ENCODE results near the gene SOCS2.

SOCS2 gene

GRCh38 chr12:93563807-93564538 is 8.5 kb upstream of the SOCS2 start:
- FAIRE-seq: peak; percentile 60
- TF ChIP-seq PAX5 (IDR thresholded peaks at IDR 0.05; ENCODE audit: insufficient read depth, low read length, severe bottlenecking): no peak
- no peak for TF ChIP-seq POLR2AphosphoS5 (IDR thresholded peaks at IDR 0.05; ENCODE audit: low read depth, low read length)
- TF ChIP-seq SPI1 (IDR thresholded peaks at IDR 0.05; ENCODE audit: low read depth, low read length): no peak
- TF ChIP-seq POLR2A (IDR thresholded peaks at IDR 0.05; ENCODE audit: low read depth, low read length): no peak
- TF ChIP-seq TAF1 (IDR thresholded peaks at IDR 0.05; ENCODE audit: low read depth, low read length): no peak
- TF ChIP-seq POU2F2 (IDR thresholded peaks at IDR 0.05; ENCODE audit: low read depth, low read length): no peak
- no peak for DNase-seq (ENCODE audit: insufficient read length, low spot score)

- FAIRE-seq (no peak), DNase-seq (ENCODE audit: insufficient read length, low spot score) (no peak)
- TF ChIP-seq POLR2A (IDR thresholded peaks at IDR 0.05; ENCODE audit: low read depth, low read length) (no peak), PAX5 (IDR thresholded peaks at IDR 0.05; ENCODE audit: insufficient read depth, low read length, severe bottlenecking) (no peak), POU2F2 (IDR thresholded peaks at IDR 0.05; ENCODE audit: low read depth, low read length) (no peak), SPI1 (IDR thresholded peaks at IDR 0.05; ENCODE audit: low read depth, low read length) (no peak)
Observed at GRCh38 chr12:93565760-93566159, 6.7 kb upstream of the SOCS2 start.

- DNase-seq (ENCODE audit: insufficient read length, low spot score) (no peak), FAIRE-seq (no peak)
- TF ChIP-seq POU2F2 (IDR thresholded peaks at IDR 0.05; ENCODE audit: low read depth, low read length): no peak
- no peak for TF ChIP-seq PAX5 (IDR thresholded peaks at IDR 0.05; ENCODE audit: insufficient read depth, low read length, severe bottlenecking)
- TF ChIP-seq POLR2A (IDR thresholded peaks at IDR 0.05; ENCODE audit: low read depth, low read length): no peak
- TF ChIP-seq POLR2AphosphoS5 (IDR thresholded peaks at IDR 0.05; ENCODE audit: low read depth, low read length): no peak
- no peak for TF ChIP-seq TAF1 (IDR thresholded peaks at IDR 0.05; ENCODE audit: low read depth, low read length)
- TF ChIP-seq SPI1 (IDR thresholded peaks at IDR 0.05; ENCODE audit: low read depth, low read length): no peak
Observed at GRCh38 chr12:93567174-93567573, 5.3 kb upstream of the SOCS2 start.

- FAIRE-seq: no peak
- no peak for DNase-seq (ENCODE audit: insufficient read length, low spot score)
- TF ChIP-seq PAX5 (IDR thresholded peaks at IDR 0.05; ENCODE audit: insufficient read depth, low read length, severe bottlenecking) (no peak), POU2F2 (IDR thresholded peaks at IDR 0.05; ENCODE audit: low read depth, low read length) (no peak), POLR2A (IDR thresholded peaks at IDR 0.05; ENCODE audit: low read depth, low read length) (no peak), SPI1 (IDR thresholded peaks at IDR 0.05; ENCODE audit: low read depth, low read length) (no peak), POLR2AphosphoS5 (IDR thresholded peaks at IDR 0.05; ENCODE audit: low read depth, low read length) (no peak), TAF1 (IDR thresholded peaks at IDR 0.05; ENCODE audit: low read depth, low read length) (no peak)
Observed at GRCh38 chr12:93568091-93568490, 4.4 kb upstream of the SOCS2 start.

DNA sequence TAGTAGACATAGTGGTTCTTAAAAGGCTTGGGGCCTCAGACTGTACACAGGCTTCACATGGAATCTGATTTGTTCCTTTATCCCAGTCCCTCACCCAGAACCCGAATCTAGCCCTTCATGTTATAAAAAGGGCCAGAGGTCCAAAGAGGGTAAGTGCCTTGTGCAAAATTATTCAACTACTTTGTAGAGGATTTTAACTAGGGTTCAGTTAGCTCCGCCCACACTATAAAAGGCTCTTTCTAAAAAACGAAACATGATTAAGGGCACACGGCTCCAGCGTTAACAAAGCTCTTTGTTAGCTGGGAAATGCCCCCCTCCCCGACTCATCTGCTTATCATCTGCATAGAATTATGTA is 3.2 kb upstream of the SOCS2 start:
- DNase-seq (ENCODE audit: insufficient read length, low spot score) (no peak), FAIRE-seq (no peak)
- TF ChIP-seq POLR2AphosphoS5 (IDR thresholded peaks at IDR 0.05; ENCODE audit: low read depth, low read length): no peak
- no peak for TF ChIP-seq SPI1 (IDR thresholded peaks at IDR 0.05; ENCODE audit: low read depth, low read length)
- TF ChIP-seq TAF1 (IDR thresholded peaks at IDR 0.05; ENCODE audit: low read depth, low read length): no peak
- TF ChIP-seq POLR2A (IDR thresholded peaks at IDR 0.05; ENCODE audit: low read depth, low read length): no peak
- no peak for TF ChIP-seq POU2F2 (IDR thresholded peaks at IDR 0.05; ENCODE audit: low read depth, low read length)
- no peak for TF ChIP-seq PAX5 (IDR thresholded peaks at IDR 0.05; ENCODE audit: insufficient read depth, low read length, severe bottlenecking)

GRCh38 chr12:93569656-93570551 is 2.6 kb upstream of the SOCS2 start:
- FAIRE-seq: no peak

GRCh38 chr12:93570552-93571364 is 1.7 kb upstream of the SOCS2 start:
- TF ChIP-seq POU2F2 (IDR thresholded peaks at IDR 0.05; ENCODE audit: low read depth, low read length) (no peak), POLR2AphosphoS5 (IDR thresholded peaks at IDR 0.05; ENCODE audit: low read depth, low read length) (no peak), POLR2A (IDR thresholded peaks at IDR 0.05; ENCODE audit: low read depth, low read length) (0 out of 2 replicates have a peak, but pooled peaks have one; percentile 29), PAX5 (IDR thresholded peaks at IDR 0.05; ENCODE audit: insufficient read depth, low read length, severe bottlenecking) (no peak), TAF1 (IDR thresholded peaks at IDR 0.05; ENCODE audit: low read depth, low read length) (no peak), SPI1 (IDR thresholded peaks at IDR 0.05; ENCODE audit: low read depth, low read length) (no peak)
- FAIRE-seq: peak; percentile 71
- peak; percentile 70 for DNase-seq (ENCODE audit: insufficient read length, low spot score)

More at GRCh38 chr12:93569656-93570551, 2.6 kb upstream of the SOCS2 start:
- DNase-seq (ENCODE audit: insufficient read length, low spot score): peak; percentile 68
- TF ChIP-seq POLR2A (IDR thresholded peaks at IDR 0.05; ENCODE audit: low read depth, low read length) (no peak), PAX5 (IDR thresholded peaks at IDR 0.05; ENCODE audit: insufficient read depth, low read length, severe bottlenecking) (no peak), POLR2AphosphoS5 (IDR thresholded peaks at IDR 0.05; ENCODE audit: low read depth, low read length) (no peak), TAF1 (IDR thresholded peaks at IDR 0.05; ENCODE audit: low read depth, low read length) (no peak), POU2F2 (IDR thresholded peaks at IDR 0.05; ENCODE audit: low read depth, low read length) (no peak), SPI1 (IDR thresholded peaks at IDR 0.05; ENCODE audit: low read depth, low read length) (peak; percentile 24; the same call in 1 of the 2 replicates)

- DNase-seq (ENCODE audit: insufficient read length, low spot score) (peak; percentile 41), FAIRE-seq (peak; percentile 75)
- TF ChIP-seq POLR2A (IDR thresholded peaks at IDR 0.05; ENCODE audit: low read depth, low read length) (no peak), POU2F2 (IDR thresholded peaks at IDR 0.05; ENCODE audit: low read depth, low read length) (no peak), TAF1 (IDR thresholded peaks at IDR 0.05; ENCODE audit: low read depth, low read length) (no peak)
Observed at GRCh38 chr12:93571365-93571924, 1.0 kb upstream of the SOCS2 start.

All from GM12891 (cell line).